Nephron (organoid): ENCODE measurements around the gene KMT2E.

Experiments
- H3K27ac Mint-ChIP-seq, 3 experiments: 2 replicates each; pipeline ENCODE4 v1.8.0; 2020; ENCODE audit warnings: mixed read lengths in 3 of 3, mild to moderate bottlenecking in 2 of 3, moderate library complexity in 1 of 3
- H3K27me3 Mint-ChIP-seq: 2 replicates; pipeline ENCODE4 v1.8.0; 2021; ENCODE audit warnings: low read depth, mild to moderate bottlenecking, moderate library complexity, mixed read lengths
- H3K36me3 Mint-ChIP-seq: 2 replicates; pipeline ENCODE4 v1.8.0; 2020; ENCODE audit warnings: low read depth, mixed read lengths
- H3K4me1 Mint-ChIP-seq: 2 replicates; pipeline ENCODE4 v1.8.0; 2020; ENCODE audit warnings: mixed read lengths
- H3K4me3 Mint-ChIP-seq, 3 experiments: 2 replicates each; pipeline ENCODE4 v1.8.0; 2020; ENCODE audit warnings: mild to moderate bottlenecking in 3 of 3, mixed read lengths in 3 of 3, moderate library complexity in 2 of 3
- H3K9me3 Mint-ChIP-seq: 2 replicates; pipeline ENCODE4 v1.8.0; 2020; ENCODE audit warnings: mixed read lengths
- CTCF ChIP-seq, 3 experiments: fragments of 200-600 bp; sonication (generic); IDR thresholded peaks; one replicate each; pipeline ENCODE4 v1.5.0; 2021; ENCODE audit warnings: antibody characterized with exemption in 3 of 3; ENCODE audit not compliant: unreplicated experiment in 3 of 3

KMT2E gene

GRCh38 chr7:105079348-105079747 lies 65.3 kb downstream of the KMT2E start:
- H3K36me3 Mint-ChIP-seq: peaks cover 87% of the 10 kb centered on the region

GRCh38 chr7:105084581-105084980 lies 70.6 kb downstream of the KMT2E start:
- Mint-ChIP-seq H3K9me3 (no peaks in the 10 kb centered on the region), H3K4me1 (no peaks in the 10 kb centered on the region), H3K4me3 (no peak overlapping the region), H3K27me3 (no peaks in the 10 kb centered on the region), H3K27ac (no peak overlapping the region), H3K36me3 (peaks cover 66% of the 10 kb centered on the region)
- no peak for TF ChIP-seq CTCF (IDR thresholded peaks at IDR 0.05; ENCODE audit: unreplicated experiment in 3 of 3)

More at GRCh38 chr7:105079348-105079747, 65.3 kb downstream of the KMT2E start:
- Mint-ChIP-seq H3K27ac (no peak overlapping the region), H3K4me1 (no peaks in the 10 kb centered on the region), H3K9me3 (no peaks in the 10 kb centered on the region), H3K27me3 (no peaks in the 10 kb centered on the region), H3K4me3 (no peak overlapping the region)
- TF ChIP-seq CTCF (IDR thresholded peaks at IDR 0.05; ENCODE audit: unreplicated experiment in 3 of 3): no peak

GRCh38 chr7:105086850-105087249 lies 72.8 kb downstream of the KMT2E start:
- H3K27ac Mint-ChIP-seq: no peak overlapping the region
- no peaks in the 10 kb centered on the region for H3K27me3 Mint-ChIP-seq
- peaks cover 69% of the 10 kb centered on the region for H3K36me3 Mint-ChIP-seq
- H3K4me3 Mint-ChIP-seq: no peak overlapping the region
- no peak for TF ChIP-seq CTCF (IDR thresholded peaks at IDR 0.05; ENCODE audit: unreplicated experiment in 3 of 3)
- H3K9me3 Mint-ChIP-seq: no peaks in the 10 kb centered on the region
- H3K4me1 Mint-ChIP-seq: no peaks in the 10 kb centered on the region

- peaks cover 69% of the 10 kb centered on the region for H3K36me3 Mint-ChIP-seq
- no peak overlapping the region for H3K27ac Mint-ChIP-seq
- no peak for TF ChIP-seq CTCF (IDR thresholded peaks at IDR 0.05; ENCODE audit: unreplicated experiment in 3 of 3)
Measured at GRCh38 chr7:105087981-105088380, 74.0 kb downstream of the KMT2E start.

GRCh38 chr7:105088456-105088855 lies 74.5 kb downstream of the KMT2E start:
- Mint-ChIP-seq H3K27me3 (no peaks in the 10 kb centered on the region), H3K27ac (no peak overlapping the region), H3K4me1 (no peaks in the 10 kb centered on the region), H3K4me3 (no peak overlapping the region), H3K36me3 (peaks cover 66% of the 10 kb centered on the region), H3K9me3 (no peaks in the 10 kb centered on the region)
- no peak for TF ChIP-seq CTCF (IDR thresholded peaks at IDR 0.05; ENCODE audit: unreplicated experiment in 3 of 3)

More at GRCh38 chr7:105087981-105088380, 74.0 kb downstream of the KMT2E start:
- Mint-ChIP-seq H3K4me3 (no peak overlapping the region), H3K9me3 (no peaks in the 10 kb centered on the region), H3K27me3 (no peaks in the 10 kb centered on the region), H3K4me1 (no peaks in the 10 kb centered on the region)

- Mint-ChIP-seq H3K36me3 (peaks cover 71% of the 10 kb centered on the region), H3K9me3 (no peaks in the 10 kb centered on the region), H3K4me3 (no peak overlapping the region), H3K4me1 (peaks cover 5% of the 10 kb centered on the region), H3K27ac (no peak overlapping the region), H3K27me3 (no peaks in the 10 kb centered on the region)
- no peak for TF ChIP-seq CTCF (IDR thresholded peaks at IDR 0.05; ENCODE audit: unreplicated experiment in 3 of 3)
Measured at GRCh38 chr7:105094966-105095365, 81.0 kb downstream of the KMT2E start.
